ENCODE data around the gene PEX13.
"Not testable (repeated sequence)": the region's sequence is repeated elsewhere in the genome, so short reads cannot be mapped to it uniquely, and the experiment has no call there.

The PEX13 gene

DNA sequence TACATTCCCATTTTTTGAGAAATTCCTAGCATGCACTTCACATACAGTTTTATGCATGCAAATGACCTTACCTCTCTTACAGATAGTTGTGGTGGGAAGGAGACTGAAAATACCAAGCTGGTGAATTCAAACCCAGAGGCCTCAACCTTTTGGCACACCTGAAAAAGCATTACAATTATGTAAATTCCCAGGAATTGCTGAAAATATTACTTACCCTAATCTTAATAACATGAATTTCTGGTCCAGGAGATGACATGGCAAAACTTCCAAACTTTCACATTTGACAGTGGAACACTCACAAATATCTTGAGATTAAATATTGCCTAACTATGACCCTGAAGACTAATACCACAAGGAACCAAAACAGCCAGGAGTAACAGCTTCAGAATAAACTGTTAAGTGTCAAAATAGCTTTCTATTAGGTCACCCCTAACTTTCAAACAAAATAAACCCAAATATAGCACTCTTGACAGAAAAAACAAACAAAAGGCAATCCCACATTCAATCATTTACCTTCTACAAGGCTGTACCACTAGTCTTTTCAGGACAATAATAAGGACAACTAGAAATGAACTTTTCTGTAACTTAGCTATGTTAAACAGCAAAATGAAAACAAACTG is 10.9 kb upstream of the PEX13 start:
- in situ Hi-C loops (cut with MboI; ENCODE audit: low sequenced_read_pairs) = no loop called here

DNA sequence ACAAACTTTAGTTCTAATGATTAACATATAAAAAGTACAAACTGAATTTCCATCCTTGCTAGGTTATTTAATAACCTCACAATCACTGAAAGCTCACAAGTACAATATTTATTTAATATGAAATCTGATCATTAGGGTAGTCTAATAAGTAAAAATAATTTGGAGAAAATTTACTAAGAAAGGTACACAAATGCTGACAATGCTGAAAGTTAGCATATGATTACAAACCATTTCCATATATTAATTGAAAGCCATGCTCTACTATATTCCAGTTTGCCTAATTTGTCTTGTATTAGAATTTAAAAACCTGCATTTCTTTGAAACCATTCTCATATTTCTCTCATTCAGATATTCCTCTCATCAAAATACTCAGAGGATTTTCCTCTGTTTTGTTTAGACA is 8.2 kb upstream of the PEX13 start:
- in situ Hi-C loops (cut with MboI; ENCODE audit: low sequenced_read_pairs) = no loop called here

DNA sequence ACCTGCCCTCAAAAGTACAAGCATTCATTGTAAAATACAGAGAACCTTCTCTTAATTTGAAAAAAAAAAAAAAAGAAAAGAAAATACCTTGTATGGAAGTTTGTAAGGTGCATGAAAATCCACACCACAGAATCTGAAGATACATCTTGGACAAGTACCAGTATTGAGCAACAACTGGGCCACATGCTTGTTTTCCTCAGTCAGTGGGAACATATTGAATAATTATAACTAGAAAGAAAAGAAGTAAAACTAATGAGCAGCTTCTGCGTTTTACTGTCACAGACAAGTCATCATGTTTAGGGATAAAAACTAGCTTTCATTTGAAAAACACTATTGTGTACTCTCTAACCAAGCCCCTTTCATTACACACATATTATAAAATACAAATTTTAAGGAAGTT is 5.8 kb upstream of the PEX13 start:
- in situ Hi-C loops (cut with MboI; ENCODE audit: low sequenced_read_pairs) = no loop called here

DNA sequence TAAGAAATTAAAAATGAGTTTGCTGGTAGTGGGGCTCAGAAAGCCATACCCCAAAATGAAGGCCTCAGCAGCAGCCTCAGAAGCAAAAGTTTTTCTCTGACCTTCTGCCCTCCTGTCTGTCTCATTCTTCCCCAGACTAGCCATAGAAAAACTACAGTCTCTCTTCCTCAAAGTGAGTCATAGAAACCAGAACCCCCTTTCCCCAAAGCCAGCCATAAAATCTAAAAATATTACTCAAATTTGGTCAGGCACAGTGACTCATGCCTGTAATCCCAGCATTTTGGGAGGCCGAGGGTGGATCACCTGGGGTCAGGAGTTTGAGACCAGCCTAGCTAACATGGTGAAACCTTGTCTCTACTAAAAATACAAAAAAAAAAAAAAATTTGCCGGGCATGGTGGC is 5.2 kb upstream of the PEX13 start:
- in situ Hi-C loops (cut with MboI; ENCODE audit: low sequenced_read_pairs) = not testable (repeated sequence)

DNA sequence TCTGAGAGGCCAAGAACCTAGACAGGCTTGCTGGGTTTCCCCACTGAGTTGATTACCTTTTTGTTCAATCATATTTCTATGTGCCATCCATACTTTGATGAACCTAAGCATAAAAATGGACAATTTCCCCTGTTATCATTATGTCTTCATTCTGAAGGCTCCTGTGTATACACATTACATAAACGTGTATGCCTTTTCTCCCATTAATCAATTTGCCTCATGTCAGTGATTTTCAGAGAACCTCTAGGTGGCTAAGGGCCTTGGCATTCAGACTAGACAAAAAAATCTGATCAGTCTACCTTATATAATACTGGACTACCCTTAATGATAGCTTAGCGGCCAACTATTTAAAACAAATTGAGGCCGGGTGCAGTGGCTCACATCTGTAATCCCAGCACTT is 4.1 kb upstream of the PEX13 start:
- in situ Hi-C loops (cut with MboI; ENCODE audit: low sequenced_read_pairs) = no loop called here

DNA sequence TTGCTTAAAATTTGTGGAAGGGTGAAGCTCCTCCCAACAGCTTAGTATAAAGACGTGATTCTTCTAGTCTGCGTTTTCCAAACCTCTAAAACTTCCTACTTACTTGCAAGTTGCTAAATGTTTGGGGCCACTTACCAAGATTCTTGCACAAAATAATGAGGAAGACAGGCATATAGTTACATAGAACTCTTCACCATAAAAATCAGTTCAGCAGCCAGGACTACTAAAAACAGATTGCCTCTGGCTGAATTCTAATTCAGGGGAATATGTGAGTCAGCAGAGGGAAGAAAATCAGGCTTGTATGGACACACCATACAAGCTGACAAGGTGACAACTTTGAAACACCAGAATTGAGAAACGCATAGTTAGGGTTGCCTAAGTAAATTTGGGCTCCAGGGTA is 2.8 kb upstream of the PEX13 start:
- in situ Hi-C loops (cut with MboI; ENCODE audit: low sequenced_read_pairs) = no loop called here

DNA sequence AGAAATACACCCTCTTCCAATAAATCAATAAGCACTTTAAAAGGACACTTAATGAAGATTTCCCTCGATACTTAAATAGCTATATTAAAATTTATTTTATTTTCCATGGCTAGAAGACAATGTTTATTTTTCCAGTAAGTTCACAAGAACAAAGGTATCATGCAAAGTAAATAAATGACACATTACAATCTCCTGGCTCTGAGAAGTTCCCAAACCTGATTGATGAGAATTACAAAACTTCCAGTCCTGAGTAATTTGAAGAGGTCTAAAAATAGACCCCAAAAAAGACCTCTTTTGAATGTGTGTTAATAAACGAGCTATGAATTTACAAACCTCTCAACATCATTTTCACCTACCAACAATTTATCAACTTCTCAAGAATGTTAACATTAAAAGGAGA is 1.5 kb upstream of the PEX13 start:
- in situ Hi-C loops (cut with MboI; ENCODE audit: low sequenced_read_pairs) = no loop called here

DNA sequence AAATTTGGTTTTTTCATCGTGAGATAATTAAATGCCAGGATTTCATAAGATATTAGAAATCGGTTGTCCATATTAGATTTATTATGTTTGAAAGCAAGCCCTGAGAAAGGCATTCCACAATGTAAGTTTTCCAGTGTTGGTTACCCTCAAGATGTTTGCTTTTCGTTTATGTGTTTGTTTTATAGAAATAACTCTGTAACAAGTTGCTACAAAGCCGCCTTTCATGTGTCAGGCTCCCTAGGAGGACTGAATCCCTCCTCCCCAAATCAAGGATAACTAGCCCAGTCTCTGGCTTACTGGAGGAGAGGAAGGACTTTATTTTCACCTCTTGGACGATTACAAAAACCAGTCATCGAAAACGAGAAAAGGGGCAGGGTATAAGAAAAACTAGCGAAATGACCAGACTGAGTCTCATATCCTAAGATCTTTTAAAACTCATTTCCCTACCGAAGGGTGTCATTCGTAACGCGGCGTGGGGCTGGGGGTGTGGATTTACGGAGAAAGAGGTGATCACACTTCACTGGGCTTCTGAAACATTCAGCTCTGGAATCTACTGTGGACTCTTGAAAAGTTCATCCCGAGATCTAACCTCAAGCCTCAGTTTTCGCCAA is 1.0 kb upstream of the PEX13 start:
- in situ Hi-C loops (cut with MboI; ENCODE audit: low sequenced_read_pairs) = no loop called here

DNA sequence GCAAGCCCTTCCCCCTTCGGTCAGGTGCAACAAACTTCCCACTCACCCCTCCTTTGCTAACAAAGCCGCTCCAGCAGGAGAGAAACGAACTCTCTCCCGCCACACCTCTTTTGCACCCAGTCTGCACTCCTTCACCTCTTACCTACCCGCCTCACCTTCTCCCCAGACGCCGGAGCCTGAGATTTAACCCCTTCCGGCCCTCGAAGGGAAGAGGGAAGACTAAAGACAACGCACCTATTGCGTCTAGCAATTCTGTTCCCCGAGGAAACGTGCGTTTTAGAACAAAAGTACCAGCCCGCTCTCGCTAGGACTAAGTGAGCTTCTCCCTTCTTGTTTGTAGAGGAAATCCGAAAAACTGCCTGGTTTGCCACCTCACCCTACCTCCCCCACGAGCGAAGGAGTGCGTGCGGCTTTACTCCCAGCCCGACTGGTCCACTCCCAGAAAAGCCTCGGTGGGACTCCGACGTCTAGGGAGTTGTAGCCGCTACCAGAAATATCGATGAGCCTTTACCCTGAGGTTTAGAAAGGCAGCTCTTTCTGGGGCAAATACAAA is 441 bp upstream of the PEX13 start:
- in situ Hi-C loops (cut with MboI; ENCODE audit: low sequenced_read_pairs) = no loop called here

DNA sequence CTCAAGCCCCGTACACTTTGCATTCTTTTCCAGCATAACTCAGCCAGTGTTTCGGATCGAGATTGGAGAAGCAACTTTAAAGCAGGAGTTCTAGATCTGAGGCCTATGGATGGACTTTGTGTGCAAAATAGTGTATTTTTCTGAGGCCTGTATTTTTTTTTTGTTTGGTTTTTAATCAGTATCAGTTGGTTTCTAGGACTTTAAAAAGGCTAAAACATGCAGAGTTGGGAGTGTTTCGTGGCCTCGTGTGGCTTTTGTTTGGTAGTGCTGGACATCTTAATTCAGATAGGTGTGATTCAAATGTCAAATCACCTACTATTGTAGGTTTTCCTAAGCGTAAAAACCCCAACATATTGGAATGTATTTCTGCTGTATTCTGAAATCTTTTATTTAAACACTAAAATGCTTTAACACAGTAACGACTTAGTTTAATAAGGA is 817 bp downstream of the PEX13 start:
- in situ Hi-C loops (cut with MboI; ENCODE audit: low sequenced_read_pairs) = no loop called here

DNA sequence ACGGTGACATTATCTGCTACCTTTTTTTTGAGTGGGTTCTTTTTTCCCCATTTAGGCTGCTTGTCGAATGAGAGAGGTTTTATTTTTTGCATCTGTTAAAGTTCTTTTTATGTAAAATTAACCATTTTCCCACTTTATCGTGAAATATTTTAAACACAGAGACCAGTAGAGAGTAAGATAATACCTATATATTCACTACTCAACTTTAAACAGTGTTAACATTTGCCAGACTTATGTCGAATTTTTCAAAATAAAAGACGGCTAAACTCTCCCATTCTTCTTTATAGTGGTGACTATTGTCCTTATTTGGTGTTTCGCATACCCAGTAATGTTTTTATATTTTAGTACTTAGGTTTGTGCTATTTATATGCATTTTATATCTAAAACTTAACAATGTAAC is 1.3 kb downstream of the PEX13 start:
- in situ Hi-C loops (cut with MboI; ENCODE audit: low sequenced_read_pairs) = no loop called here

DNA sequence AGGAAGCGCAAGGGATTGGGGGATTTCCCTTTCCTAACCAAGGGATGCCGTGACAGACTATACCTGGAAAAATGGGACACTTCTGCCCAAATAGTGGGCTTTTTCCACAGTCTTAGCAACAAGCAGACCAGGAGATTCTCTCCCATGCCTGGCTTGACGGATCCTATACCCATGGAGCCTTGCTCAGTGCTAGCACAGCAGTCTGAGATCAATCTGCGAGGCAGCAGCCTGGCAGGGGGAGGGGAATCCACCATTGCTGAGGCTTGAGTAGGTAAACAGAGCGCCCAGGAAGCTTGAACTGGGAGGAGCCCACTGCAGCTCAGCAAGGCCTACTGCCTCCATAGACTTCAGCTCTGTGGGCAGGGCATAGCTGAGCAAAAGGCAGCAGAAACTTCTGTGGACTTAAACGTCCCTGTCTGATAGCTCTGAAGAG is 3.7 kb downstream of the PEX13 start:
- in situ Hi-C loops (cut with MboI; ENCODE audit: low sequenced_read_pairs) = no loop called here

DNA sequence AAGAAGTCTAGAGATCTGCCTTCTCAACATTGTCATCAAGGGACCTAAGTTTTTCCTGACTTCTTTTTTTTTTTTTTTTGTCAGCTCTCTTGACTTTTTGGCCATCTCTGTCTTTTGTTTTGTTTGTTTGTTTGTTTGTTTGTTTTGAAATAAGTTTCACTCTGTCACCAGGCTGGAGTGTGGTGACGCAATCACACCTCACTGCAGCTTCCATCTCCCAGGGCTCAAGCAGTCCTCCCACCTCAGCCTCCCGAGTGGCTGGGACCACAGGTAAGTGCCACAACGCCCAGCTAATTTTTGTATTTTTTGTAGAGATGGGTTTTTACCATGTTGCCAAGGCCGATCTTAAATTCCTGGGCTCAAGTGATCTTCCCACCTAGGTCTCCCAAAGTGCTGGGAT is 6.2 kb downstream of the PEX13 start:
- in situ Hi-C loops (cut with MboI; ENCODE audit: low sequenced_read_pairs) = no loop called here

DNA sequence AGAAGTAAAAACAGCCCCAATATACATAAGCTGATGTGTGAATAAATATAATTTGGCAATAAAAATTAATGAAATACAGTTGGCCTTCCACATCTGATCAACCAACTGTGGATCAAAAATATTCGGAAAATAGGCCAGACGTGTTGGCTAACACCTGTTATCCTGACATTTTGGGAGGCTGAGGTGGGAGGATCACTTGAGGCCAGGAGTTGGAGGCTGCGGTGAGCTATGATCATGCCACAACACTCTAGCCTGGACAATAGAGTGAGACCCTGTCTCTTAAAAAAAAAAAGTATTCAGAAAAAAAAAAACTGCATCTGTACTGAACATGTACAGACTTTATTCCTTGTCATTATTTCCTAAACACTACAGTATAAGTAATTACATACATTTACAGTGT is 12.0 kb downstream of the PEX13 start:
- in situ Hi-C loops (cut with MboI; ENCODE audit: low sequenced_read_pairs) = no loop called here

DNA sequence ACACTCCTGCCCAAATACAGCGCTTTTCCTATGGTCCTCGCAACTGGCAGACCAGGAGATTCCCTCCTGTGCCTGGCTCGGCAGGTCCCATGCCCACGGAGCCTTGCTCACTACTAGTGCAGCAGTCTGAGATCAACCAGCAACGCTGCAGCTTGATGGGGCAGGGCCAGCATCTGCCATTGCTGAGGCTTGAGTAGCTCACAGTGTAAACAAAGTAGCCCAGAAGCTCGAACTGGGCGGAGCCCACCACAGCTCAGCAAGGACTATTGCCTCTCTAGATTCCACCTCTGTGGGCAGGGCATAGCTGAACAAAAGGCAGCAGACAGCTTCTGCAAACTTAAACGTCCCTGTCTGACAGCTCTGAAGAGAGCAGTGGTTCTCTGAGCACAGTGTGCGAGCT is 17.1 kb downstream of the PEX13 start:
- in situ Hi-C loops (cut with MboI; ENCODE audit: low sequenced_read_pairs) = not testable (repeated sequence)

DNA sequence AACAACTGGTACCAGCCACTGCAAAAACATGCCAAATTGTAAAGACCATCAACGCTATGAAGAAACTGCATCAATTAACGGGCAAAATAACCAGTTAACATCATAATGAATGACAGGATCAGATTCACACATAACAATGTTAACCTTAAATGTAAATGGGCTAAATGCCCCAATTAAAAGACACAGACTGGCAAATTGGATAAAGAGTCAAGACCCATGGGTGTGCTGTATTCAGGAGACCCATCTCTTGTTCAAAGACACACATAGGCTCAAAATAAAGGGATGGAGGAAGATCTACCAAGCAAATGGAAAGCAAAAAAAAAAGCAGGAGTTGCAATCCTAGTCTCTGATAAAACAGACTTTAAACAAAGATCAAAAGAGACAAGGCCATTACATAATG is 19.1 kb downstream of the PEX13 start:
- in situ Hi-C loops (cut with MboI; ENCODE audit: low sequenced_read_pairs) = not testable (repeated sequence)

DNA sequence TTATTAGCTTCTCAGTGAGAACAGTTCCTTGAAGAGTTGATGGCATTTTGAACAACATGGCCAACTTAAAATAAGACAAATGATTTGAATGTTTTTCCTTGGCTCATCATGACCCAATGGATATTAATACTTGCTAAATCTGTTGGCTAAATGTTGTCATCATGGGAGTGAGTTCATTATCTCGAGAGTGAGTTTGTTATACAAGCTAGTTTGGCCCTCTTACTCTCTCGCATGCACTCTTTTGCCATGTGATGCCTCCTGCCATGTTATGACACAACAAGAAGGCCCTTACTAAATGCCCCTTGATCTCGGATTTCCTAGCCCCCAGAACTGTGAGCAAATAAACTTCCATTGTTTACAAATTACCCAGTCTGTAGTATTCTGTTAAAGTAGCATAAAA is 25.3 kb downstream of the PEX13 start:
- in situ Hi-C loops (cut with MboI; ENCODE audit: low sequenced_read_pairs) = no loop called here

DNA sequence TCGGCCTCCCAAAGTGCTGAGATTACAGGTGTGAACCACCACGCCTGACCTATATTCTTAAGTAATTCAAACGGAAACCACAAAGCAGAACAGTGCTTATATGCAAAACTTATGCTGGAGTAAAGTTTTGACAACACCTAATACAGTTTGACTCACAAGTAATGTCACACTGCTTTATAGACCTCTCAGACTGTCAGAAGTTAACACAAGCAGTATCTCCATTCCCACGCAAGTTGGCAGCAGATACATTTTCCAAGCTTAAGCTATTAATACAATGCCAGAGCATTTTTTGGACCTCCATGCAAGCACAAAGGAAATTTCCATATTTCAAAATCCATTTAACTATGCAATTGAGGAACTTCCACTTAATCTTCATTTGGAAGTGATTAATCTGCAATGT is 27.1 kb downstream of the PEX13 start:
- in situ Hi-C loops (cut with MboI; ENCODE audit: low sequenced_read_pairs) = no loop called here

DNA sequence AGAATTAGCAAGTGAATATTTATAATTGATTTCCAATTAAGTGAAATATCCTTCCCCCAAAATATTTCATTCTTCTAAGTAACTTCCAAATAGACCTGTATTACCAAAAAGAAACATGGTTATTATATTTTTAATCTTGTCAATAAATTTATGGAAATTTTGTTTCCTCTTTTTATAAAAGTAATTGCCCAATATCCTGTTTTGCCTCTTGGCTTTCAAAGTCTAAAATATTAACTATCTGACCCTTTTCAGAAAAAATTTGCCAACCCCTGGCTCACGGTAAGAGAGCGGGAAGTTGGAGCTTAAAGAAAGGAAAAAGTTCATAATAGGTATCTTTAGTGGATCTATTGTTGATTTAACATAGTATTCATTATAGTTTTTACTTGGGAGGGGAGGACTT is 27.7 kb downstream of the PEX13 start:
- in situ Hi-C loops (cut with MboI; ENCODE audit: low sequenced_read_pairs) = no loop called here

DNA sequence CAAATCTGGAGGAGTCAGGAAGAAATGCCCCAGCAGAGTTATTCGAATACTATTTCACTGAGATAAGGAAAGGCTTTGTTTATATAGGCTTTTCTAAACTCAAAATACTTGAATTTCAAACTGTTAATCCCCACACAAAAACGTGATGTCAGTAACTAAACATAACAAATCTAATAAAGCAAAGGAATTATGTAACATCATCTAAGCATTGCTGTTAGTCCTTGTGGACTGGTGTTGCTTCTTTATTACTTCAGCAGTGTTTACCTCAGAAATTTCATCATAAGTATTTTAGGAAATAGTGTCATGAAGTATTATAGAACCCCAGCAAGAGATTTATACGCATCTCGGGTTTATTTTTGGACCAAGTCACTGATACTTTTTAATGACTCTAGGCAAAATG is 28.5 kb downstream of the PEX13 start:
- in situ Hi-C loops (cut with MboI; ENCODE audit: low sequenced_read_pairs) = no loop called here

DNA sequence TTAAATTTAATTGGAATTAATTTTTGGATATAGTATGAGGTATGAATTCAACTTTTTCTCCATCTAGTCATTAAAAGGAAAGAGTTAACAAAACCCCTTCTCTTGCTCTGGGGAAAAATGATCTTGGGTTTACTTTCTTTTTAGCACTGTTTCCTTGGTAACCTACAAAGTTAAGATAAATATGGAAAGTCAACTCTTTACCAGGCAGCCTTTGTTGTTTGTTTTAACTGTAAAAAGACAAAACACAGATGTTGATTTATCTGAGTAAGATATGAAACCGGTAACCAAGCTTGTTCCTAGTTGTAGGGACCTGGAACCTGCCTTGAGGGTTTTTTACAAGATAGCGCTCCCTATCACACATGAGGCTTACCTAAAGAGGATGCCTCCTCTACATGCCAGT is 38.0 kb downstream of the PEX13 start:
- in situ Hi-C loops (cut with MboI; ENCODE audit: low sequenced_read_pairs) = no loop called here

DNA sequence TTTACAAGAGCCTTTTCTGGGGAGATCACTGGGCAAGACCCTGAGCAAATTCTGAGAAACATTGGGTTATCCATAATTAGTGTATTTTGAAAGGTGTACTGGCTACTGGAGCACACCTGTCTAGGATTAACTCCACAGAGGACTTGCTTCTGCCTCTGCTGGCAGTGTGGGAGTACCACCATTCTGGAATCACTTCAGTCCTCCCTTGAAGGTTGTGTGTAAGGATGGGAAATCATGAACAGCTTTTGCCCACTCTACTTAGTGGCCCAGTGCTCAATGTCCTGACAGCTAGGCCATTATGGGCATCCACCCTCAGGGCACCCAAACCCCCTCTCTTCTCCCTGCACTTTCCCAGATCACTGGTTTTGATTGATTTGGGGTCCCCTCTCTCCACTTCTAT is 40.0 kb downstream of the PEX13 start:
- in situ Hi-C loops (cut with MboI; ENCODE audit: low sequenced_read_pairs) = no loop called here

DNA sequence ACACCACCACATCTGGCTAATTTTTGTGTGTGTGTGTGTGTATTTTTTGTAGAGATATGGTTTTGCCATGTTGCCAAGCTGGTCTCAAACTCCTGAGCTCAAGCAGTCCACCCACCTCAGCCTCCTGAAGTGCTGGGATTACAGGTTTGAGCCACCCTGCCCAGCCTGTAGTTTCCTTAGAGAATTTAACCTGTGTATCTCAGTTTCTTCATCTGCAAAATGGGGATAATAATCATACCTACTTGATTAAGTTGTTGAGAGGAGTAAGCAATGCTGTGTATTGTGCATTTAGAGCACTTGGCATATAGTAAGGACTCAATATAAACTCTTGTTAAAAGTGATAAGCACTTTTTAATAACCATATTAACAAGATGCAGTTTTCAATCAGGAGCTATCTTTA is 41.9 kb downstream of the PEX13 start:
- in situ Hi-C loops (cut with MboI; ENCODE audit: low sequenced_read_pairs) = no loop called here
